Measurements from ENCODE around the gene COL11A2.
A peak's percentile ranks its signal among the peaks of the same experiment; 100 is the strongest.

Gene COL11A2

GRCh38 chr6:33206027-33206863 is 14.0 kb upstream of the COL11A2 start:
- DNase-seq = no peak

- DNase-seq = peak in 1 of 5 donors; percentile 33
Observed at GRCh38 chr6:33205191-33206026, 13.1 kb upstream of the COL11A2 start.

- DNase-seq = peak; percentile 82 to 89 (median 88)
Observed at GRCh38 chr6:33204415-33205190, 12.3 kb upstream of the COL11A2 start, which contains the start of gene HSD17B8. Gene HSD17B8 (plus strand): TSS chr6:33204655. CDS start chr6:33204669, 14 bp downstream.

GRCh38 chr6:33204165-33204414 is 11.8 kb upstream of the COL11A2 start:
- no peak for DNase-seq

- DNase-seq = no peak
Observed at GRCh38 chr6:33203443-33204164, 11.3 kb upstream of the COL11A2 start.

- DNase-seq = no peak
Observed at GRCh38 chr6:33202799-33203198, 10.5 kb upstream of the COL11A2 start.

- DNase-seq = no peak
Observed at GRCh38 chr6:33201935-33202334, 9.7 kb upstream of the COL11A2 start.

- DNase-seq = no peak
Observed at GRCh38 chr6:33201147-33201545, 8.9 kb upstream of the COL11A2 start.

GRCh38 chr6:33200219-33201146 is 8.2 kb upstream of the COL11A2 start, which contains the start of the genes RXRB and SLC39A7:
Gene RXRB (minus strand): TSS chr6:33200665. CDS start chr6:33200476, 189 bp downstream.
Gene SLC39A7 (plus strand): TSS chr6:33200867. CDS start chr6:33201246, 379 bp downstream.
- DNase-seq = peak; percentile 99 to 100 (median 99)

- DNase-seq = peak in 3 of 5 donors; percentile 56 to 83 (median 67)
Observed at GRCh38 chr6:33199687-33200218, 7.5 kb upstream of the COL11A2 start.

- no peak for DNase-seq
Observed at GRCh38 chr6:33198853-33199436, 6.7 kb upstream of the COL11A2 start.

- DNase-seq = no peak
Observed at GRCh38 chr6:33198159-33198852, 6.0 kb upstream of the COL11A2 start.

GRCh38 chr6:33197431-33198048 is 5.3 kb upstream of the COL11A2 start:
- DNase-seq = peak in 1 of 5 donors; percentile 53

GRCh38 chr6:33195304-33196165 is 3.3 kb upstream of the COL11A2 start:
- DNase-seq = no peak

- DNase-seq = no peak
Observed at GRCh38 chr6:33194431-33194979, 2.2 kb upstream of the COL11A2 start.

GRCh38 chr6:33193619-33194018 is 1.4 kb upstream of the COL11A2 start:
- no peak for DNase-seq

GRCh38 chr6:33192671-33193602 is 670 bp upstream of the COL11A2 start:
- DNase-seq = peak in 2 of 5 donors; percentile 17 to 26
